Tongue (tissue), 2 donors: Measurements from ENCODE around the gene ICA1. TPM values are rescaled to one million over a fixed set of nuclear protein-coding genes. Genes with fewer than 3 reads are reported as not detected.
"Not testable (repeated sequence)": the region's sequence is repeated elsewhere in the genome, so short reads cannot be mapped to it uniquely, and the experiment has no call there.

Experiments used
- DNase-seq: peaks from one replicate; pipeline ENCODE4 v3.0.0-alpha.2; 2015
- total RNA-seq: library from RNA; depleted of rRNA; stranded (reverse); fragments of >200 nt; gene quantifications from one replicate; pipeline ENCODE4 v1.2.3, GENCODE V29; 2014

ICA1 gene
- 4.6 TPM for total RNA-seq

- DNase-seq = peak; percentile 56
Observed at GRCh38 chr7:8261711-8262695, at the start of gene ICA1. ICA1 (minus strand) TSS chr7:8262167; CDS start chr7:8235926, 26,241 bp downstream.

GRCh38 chr7:8310876-8311275 is 48.9 kb upstream of the ICA1 start:
- DNase-seq = no peak

- no peak for DNase-seq
Observed at GRCh38 chr7:8305625-8306388, 43.8 kb upstream of the ICA1 start.

GRCh38 chr7:8305104-8305503 is 43.1 kb upstream of the ICA1 start:
- no peak for DNase-seq

GRCh38 chr7:8303904-8304528 is 42.0 kb upstream of the ICA1 start:
- DNase-seq = no peak

- DNase-seq = not testable (repeated sequence)
Observed at GRCh38 chr7:8297023-8297422, 35.1 kb upstream of the ICA1 start.

GRCh38 chr7:8296362-8296659 is 34.3 kb upstream of the ICA1 start:
- no peak for DNase-seq

- DNase-seq = peak; percentile 91
Observed at GRCh38 chr7:8295638-8296361, 33.8 kb upstream of the ICA1 start.

GRCh38 chr7:8291397-8292141 is 29.6 kb upstream of the ICA1 start:
- DNase-seq = no peak

- DNase-seq = no peak
Observed at GRCh38 chr7:8290645-8291308, 28.8 kb upstream of the ICA1 start.

- DNase-seq = no peak
Observed at GRCh38 chr7:8286118-8286517, 24.2 kb upstream of the ICA1 start.

- no peak for DNase-seq
Observed at GRCh38 chr7:8285155-8285554, 23.2 kb upstream of the ICA1 start.

GRCh38 chr7:8284606-8285005 is 22.6 kb upstream of the ICA1 start:
- DNase-seq = peak; percentile 21

GRCh38 chr7:8283968-8284367 is 22.0 kb upstream of the ICA1 start:
- DNase-seq = no peak

GRCh38 chr7:8282871-8283270 is 20.9 kb upstream of the ICA1 start:
- no peak for DNase-seq

- no peak for DNase-seq
Observed at GRCh38 chr7:8282162-8282561, 20.2 kb upstream of the ICA1 start.

GRCh38 chr7:8278183-8278582 is 16.2 kb upstream of the ICA1 start:
- DNase-seq = no peak

- DNase-seq = no peak
Observed at GRCh38 chr7:8277394-8277982, 15.5 kb upstream of the ICA1 start.

- DNase-seq = no peak
Observed at GRCh38 chr7:8274589-8274988, 12.6 kb upstream of the ICA1 start.

GRCh38 chr7:8271960-8272359 is 10.0 kb upstream of the ICA1 start:
- no peak for DNase-seq

GRCh38 chr7:8263048-8263447 is 1.1 kb upstream of the ICA1 start:
- DNase-seq = no peak
